HG02884 (cell line): ENCODE results near the gene XRCC1.

Source experiments
- ATAC-seq: cut with Tn5 transposase; IDR thresholded peaks from one replicate; pipeline ENCODE4 v1.9.1; 2021; ENCODE audit warnings: mild to moderate bottlenecking, moderate library complexity; ENCODE audit not compliant: unreplicated experiment

XRCC1 gene

GRCh38 chr19:43495082-43495481 lies 80.2 kb downstream of the XRCC1 start:
- ATAC-seq, result no peak
